Memory B cell (primary cell): Measurements from ENCODE around the gene TCAP.
"Not testable (repeated sequence)": the region's sequence is repeated elsewhere in the genome, so short reads cannot be mapped to it uniquely, and the experiment has no call there.

Source experiments
- ATAC-seq: fragments of 150-1000 bp; cut with Tn5 transposase; 2 replicates; pipeline ENCODE4 v1.10.0; 2021; ENCODE audit warnings: low read depth, mild to moderate bottlenecking, moderate library complexity
- DNase-seq, 2 donors: peaks; one replicate each; pipeline ENCODE4 v3.0.0; 2022; ENCODE audit warnings: low spot score in 2 of 2
- H3K27ac Mint-ChIP-seq: one replicate; pipeline ENCODE4 v1.8.0; 2022; ENCODE audit warnings: mild to moderate bottlenecking, moderate library complexity, mixed read lengths
- H3K27me3 Mint-ChIP-seq: one replicate; pipeline ENCODE4 v1.8.0; 2022; ENCODE audit warnings: mixed read lengths
- H3K36me3 Mint-ChIP-seq: one replicate; pipeline ENCODE4 v1.8.0; 2022; ENCODE audit warnings: mild to moderate bottlenecking, mixed read lengths
- H3K4me1 Mint-ChIP-seq: one replicate; pipeline ENCODE4 v1.8.0; 2022; ENCODE audit warnings: mixed read lengths
- H3K4me3 Mint-ChIP-seq: one replicate; pipeline ENCODE4 v1.8.0; 2022; ENCODE audit warnings: mild to moderate bottlenecking, moderate library complexity, mixed read lengths
- H3K9me3 Mint-ChIP-seq: one replicate; pipeline ENCODE4 v1.8.0; 2022; ENCODE audit warnings: mixed read lengths

The TCAP gene

DNA sequence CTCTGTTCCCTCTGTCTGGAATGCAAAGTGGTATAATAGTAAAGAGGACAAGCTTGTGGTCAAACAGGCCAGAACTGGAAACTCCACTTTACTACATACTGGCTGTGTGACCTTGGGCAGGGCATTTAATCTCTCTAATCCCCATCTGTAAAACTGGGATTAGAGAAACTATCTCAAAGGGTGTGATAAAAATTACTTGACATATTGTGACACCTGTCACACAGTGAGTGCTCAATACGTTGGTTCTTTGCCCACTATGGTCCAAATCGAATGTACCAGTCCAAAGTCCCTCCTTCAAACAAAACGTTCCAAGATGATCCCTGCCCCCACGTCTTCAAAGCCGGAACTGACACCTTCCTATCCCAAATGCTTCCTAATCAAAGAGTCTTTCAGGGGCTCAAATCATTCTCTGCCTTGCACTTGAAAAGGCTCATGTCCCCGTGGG lies 22.0 kb downstream of the TCAP start:
- peaks cover 19% of the 10 kb centered on the region for H3K36me3 Mint-ChIP-seq
- H3K27ac Mint-ChIP-seq, result no peak overlapping the region
- H3K27me3 Mint-ChIP-seq, result no peaks in the 10 kb centered on the region
- ATAC-seq (no peak), DNase-seq (no peak)
- peaks cover 4% of the 10 kb centered on the region for H3K9me3 Mint-ChIP-seq
- H3K4me1 Mint-ChIP-seq, result peaks cover 21% of the 10 kb centered on the region
- peak overlapping the region; percentile 98 for H3K4me3 Mint-ChIP-seq

- no peaks in the 10 kb centered on the region for H3K27me3 Mint-ChIP-seq
- H3K27ac Mint-ChIP-seq, result peak within 1 kb of the TSS; percentile 95
- peak; percentile 89 for ATAC-seq
- H3K4me1 Mint-ChIP-seq, result peaks cover 21% of the 10 kb centered on the region
- peaks cover 4% of the 10 kb centered on the region for H3K9me3 Mint-ChIP-seq
- DNase-seq, result peak; percentile 67 to 82
- H3K4me3 Mint-ChIP-seq, result peak within 1 kb of the TSS; percentile 98
- peaks cover 19% of the 10 kb centered on the region for H3K36me3 Mint-ChIP-seq
Measured at GRCh38 chr17:39687546-39688474, 22.7 kb downstream of the TCAP start, which contains the start of gene PGAP3. PGAP3 (minus strand) TSS chr17:39688057; CDS start chr17:39688014, 43 bp downstream.

DNA sequence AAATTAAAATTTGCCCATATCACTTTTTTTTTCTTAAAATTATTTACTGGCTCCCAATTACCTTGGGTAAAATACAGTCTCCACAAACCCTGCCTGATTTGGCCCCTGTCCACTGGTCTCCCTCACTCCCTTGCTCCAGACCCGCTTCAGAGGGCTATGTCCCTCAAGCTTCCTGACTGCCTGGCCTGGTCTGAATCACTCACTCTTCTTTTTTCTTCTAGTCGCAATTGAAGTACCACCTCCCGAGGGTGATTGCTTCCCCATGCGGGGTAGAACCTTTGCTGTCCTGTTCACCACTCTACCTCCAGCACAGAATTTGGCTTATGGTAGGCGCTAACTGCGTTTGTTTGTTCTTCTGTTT lies 23.3 kb downstream of the TCAP start:
- no peak for ATAC-seq
- H3K9me3 Mint-ChIP-seq, result peaks cover 4% of the 10 kb centered on the region
- no peak for DNase-seq
- H3K4me1 Mint-ChIP-seq, result peaks cover 19% of the 10 kb centered on the region
- H3K4me3 Mint-ChIP-seq, result peak overlapping the region; percentile 98
- H3K36me3 Mint-ChIP-seq, result peaks cover 17% of the 10 kb centered on the region
- H3K27ac Mint-ChIP-seq, result peak overlapping the region; percentile 95
- H3K27me3 Mint-ChIP-seq, result no peaks in the 10 kb centered on the region

DNA sequence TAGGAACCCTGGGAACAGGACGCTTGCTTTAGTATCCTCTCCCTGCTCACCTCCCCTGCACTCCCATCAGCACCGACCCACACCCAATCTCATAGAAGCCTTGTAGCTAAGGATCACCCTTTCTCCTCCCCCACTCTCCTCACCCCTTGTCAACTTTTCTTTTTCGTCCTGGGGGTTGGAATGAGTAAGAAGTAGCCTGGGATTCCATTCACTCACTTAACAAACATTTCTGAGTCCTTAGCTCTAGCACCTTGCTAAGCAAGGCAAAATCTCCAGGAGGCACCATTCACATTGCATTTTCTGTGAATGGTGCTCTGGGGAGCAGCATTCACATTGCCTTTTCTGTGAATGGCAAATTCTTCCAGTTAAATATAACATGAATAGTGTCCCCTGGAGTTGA lies 23.8 kb downstream of the TCAP start:
- peaks cover 4% of the 10 kb centered on the region for H3K9me3 Mint-ChIP-seq
- no peaks in the 10 kb centered on the region for H3K27me3 Mint-ChIP-seq
- peak overlapping the region; percentile 98 for H3K4me3 Mint-ChIP-seq
- ATAC-seq (no peak), DNase-seq (no peak)
- H3K36me3 Mint-ChIP-seq, result peaks cover 17% of the 10 kb centered on the region
- peak overlapping the region; percentile 95 for H3K27ac Mint-ChIP-seq
- peaks cover 19% of the 10 kb centered on the region for H3K4me1 Mint-ChIP-seq

GRCh38 chr17:39694593-39694992 lies 29.4 kb downstream of the TCAP start:
- Mint-ChIP-seq H3K9me3 (no peaks in the 10 kb centered on the region), H3K27me3 (peaks cover 9% of the 10 kb centered on the region)
- DNase-seq, result no peak

GRCh38 chr17:39695089-39695474 lies 29.9 kb downstream of the TCAP start:
- Mint-ChIP-seq H3K27ac (no peak overlapping the region), H3K27me3 (peaks cover 12% of the 10 kb centered on the region), H3K4me1 (peaks cover 4% of the 10 kb centered on the region), H3K36me3 (peaks cover 13% of the 10 kb centered on the region), H3K9me3 (no peaks in the 10 kb centered on the region), H3K4me3 (no peak overlapping the region)
- DNase-seq (no peak), ATAC-seq (no peak)

More at GRCh38 chr17:39694593-39694992, 29.4 kb downstream of the TCAP start:
- ATAC-seq, result no peak
- Mint-ChIP-seq H3K36me3 (peaks cover 11% of the 10 kb centered on the region), H3K4me1 (peaks cover 1% of the 10 kb centered on the region), H3K27ac (no peak overlapping the region), H3K4me3 (no peak overlapping the region)

DNA sequence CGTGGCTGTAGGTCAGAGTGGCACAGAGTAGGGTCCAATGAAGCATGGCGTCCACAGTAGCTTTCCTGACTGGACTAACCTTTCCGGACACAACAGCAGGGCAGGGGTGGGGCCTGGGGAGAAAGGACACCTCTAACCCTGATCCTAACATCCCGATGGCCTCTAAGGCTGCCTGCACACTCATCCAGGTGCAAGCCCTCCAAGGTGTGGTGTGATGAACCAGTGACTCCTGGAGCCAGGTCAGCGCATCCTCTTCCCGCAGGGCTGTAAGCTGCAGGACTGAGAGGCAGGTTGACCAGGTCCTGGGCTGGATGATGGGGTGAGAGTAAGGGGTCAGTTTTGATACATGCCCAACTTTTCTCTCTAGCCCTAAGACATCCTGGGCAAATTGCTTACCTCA lies 31.6 kb downstream of the TCAP start:
- peaks cover 21% of the 10 kb centered on the region for H3K27me3 Mint-ChIP-seq
- H3K27ac Mint-ChIP-seq, result no peak overlapping the region
- no peaks in the 10 kb centered on the region for H3K9me3 Mint-ChIP-seq
- H3K4me3 Mint-ChIP-seq, result no peak overlapping the region
- DNase-seq, result no peak
- peaks cover 13% of the 10 kb centered on the region for H3K36me3 Mint-ChIP-seq
- peaks cover 4% of the 10 kb centered on the region for H3K4me1 Mint-ChIP-seq
- no peak for ATAC-seq

DNA sequence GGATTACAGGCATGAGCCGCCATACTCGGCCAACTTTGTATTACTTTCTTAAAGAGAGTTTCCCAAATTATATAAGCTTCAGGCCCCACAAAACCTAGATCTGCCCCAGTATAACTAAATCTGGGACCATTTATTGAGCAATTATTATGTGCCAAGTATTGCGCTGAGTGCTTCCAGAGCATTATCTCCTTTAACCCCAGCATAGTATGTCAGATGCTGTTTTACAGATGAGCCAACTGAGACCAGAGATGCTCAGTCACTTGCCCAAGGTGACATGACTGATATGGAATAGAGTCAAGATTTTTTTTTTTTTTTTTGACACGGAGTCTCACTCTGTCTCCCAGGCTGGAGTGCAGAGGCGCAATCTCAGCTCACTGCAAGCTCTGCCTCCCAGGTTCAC lies 32.8 kb downstream of the TCAP start:
- DNase-seq, result no peak
- no peak for ATAC-seq
- Mint-ChIP-seq H3K9me3 (no peaks in the 10 kb centered on the region), H3K4me1 (peaks cover 4% of the 10 kb centered on the region), H3K4me3 (no peak overlapping the region), H3K27me3 (peaks cover 22% of the 10 kb centered on the region), H3K27ac (no peak overlapping the region), H3K36me3 (peaks cover 13% of the 10 kb centered on the region)

DNA sequence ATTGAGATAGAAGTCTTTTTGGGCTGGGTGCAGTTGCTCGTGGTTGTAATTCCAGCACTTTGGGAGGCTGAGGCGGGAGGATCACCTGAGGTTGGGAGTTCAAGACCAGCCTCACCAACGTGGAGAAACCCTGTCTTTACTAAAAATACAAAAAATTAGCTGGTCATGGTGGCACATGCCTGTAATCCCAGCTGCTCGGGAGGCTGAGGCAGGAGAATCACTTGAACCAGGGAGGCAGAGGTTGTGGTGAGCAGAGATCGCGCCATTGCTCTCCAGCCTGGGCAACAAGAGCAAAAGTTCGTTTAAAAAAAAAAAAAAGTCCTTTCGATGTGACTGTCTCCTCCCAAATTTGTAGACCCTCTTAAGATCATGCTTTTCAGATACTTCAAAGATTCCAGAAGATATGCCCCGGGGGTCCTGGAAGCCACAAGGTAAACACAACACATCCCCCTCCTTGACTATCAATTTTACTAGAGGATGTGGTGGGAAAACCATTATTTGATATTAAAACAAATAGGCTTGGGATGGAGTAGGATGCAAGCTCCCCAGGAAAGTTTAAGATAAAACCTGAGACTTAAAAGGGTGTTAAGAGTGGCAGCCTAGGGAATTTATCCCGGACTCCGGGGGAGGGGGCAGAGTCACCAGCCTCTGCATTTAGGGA lies 34.1 kb downstream of the TCAP start:
- peak overlapping the region; percentile 67 for H3K4me3 Mint-ChIP-seq
- not testable (repeated sequence) for DNase-seq, ATAC-seq, H3K4me1 Mint-ChIP-seq, H3K36me3 Mint-ChIP-seq, H3K9me3 Mint-ChIP-seq, H3K27ac Mint-ChIP-seq
- H3K27me3 Mint-ChIP-seq, result peaks cover 22% of the 10 kb centered on the region

DNA sequence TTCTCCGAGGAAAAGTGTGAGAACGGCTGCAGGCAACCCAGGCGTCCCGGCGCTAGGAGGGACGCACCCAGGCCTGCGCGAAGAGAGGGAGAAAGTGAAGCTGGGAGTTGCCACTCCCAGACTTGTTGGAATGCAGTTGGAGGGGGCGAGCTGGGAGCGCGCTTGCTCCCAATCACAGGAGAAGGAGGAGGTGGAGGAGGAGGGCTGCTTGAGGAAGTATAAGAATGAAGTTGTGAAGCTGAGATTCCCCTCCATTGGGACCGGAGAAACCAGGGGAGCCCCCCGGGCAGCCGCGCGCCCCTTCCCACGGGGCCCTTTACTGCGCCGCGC lies 34.6 kb downstream of the TCAP start, which contains the start of gene ERBB2:
Gene ERBB2 (plus strand): TSS at position 247 of the 330 bp plus-strand sequence. CDS start 175 bp downstream, outside the sequence.
- Mint-ChIP-seq H3K9me3 (no peaks in the 10 kb centered on the region), H3K27ac (no peak within 1 kb of the TSS), H3K27me3 (peaks cover 22% of the 10 kb centered on the region), H3K36me3 (peaks cover 5% of the 10 kb centered on the region), H3K4me1 (peaks cover 9% of the 10 kb centered on the region), H3K4me3 (peak within 1 kb of the TSS; percentile 67)
- ATAC-seq (no peak), DNase-seq (no peak)

DNA sequence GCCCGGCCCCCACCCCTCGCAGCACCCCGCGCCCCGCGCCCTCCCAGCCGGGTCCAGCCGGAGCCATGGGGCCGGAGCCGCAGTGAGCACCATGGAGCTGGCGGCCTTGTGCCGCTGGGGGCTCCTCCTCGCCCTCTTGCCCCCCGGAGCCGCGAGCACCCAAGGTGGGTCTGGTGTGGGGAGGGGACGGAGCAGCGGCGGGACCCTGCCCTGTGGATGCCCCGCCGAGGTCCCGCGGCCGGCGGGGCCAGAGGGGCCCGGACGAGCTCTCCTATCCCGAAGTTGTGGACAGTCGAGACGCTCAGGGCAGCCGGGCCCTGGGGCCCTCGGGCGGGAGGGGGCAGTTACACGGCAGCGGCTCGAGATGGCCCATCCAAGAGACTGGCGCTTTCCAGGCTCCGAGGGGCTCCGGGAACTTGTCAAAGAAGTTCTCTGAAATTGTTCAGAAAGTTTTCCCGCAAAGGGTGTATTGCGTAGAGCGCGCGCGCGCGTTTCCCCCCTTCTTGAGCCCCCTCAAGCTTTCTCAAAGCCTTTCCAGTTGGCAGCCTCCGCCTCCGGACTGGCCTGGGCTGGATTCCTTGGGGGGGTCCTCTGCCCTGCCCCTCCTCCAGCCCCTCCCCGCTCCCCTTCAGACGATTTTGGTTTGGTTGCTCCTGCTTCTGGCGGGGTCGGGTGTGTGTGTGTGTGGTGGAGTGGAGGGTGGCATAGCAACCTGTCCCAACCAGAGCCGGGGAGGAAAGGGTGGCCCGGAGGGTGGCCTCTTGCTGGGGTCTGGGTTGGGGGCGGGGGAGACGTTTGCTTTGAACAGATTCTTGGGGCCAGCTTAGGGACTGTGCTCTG lies 35.2 kb downstream of the TCAP start:
- Mint-ChIP-seq H3K4me3 (peak overlapping the region; percentile 8), H3K9me3 (no peaks in the 10 kb centered on the region), H3K27me3 (peaks cover 22% of the 10 kb centered on the region), H3K4me1 (peaks cover 9% of the 10 kb centered on the region), H3K36me3 (peaks cover 5% of the 10 kb centered on the region), H3K27ac (no peak overlapping the region)
- ATAC-seq (no peak), DNase-seq (no peak)

- no peak overlapping the region for H3K27ac Mint-ChIP-seq
- peaks cover 9% of the 10 kb centered on the region for H3K4me1 Mint-ChIP-seq
- no peaks in the 10 kb centered on the region for H3K9me3 Mint-ChIP-seq
- DNase-seq (no peak), ATAC-seq (no peak)
- peak overlapping the region; percentile 8 for H3K4me3 Mint-ChIP-seq
- peaks cover 2% of the 10 kb centered on the region for H3K36me3 Mint-ChIP-seq
- H3K27me3 Mint-ChIP-seq, result peaks cover 22% of the 10 kb centered on the region
Measured at GRCh38 chr17:39701012-39701783, 36.0 kb downstream of the TCAP start.

GRCh38 chr17:39701784-39702422 lies 36.8 kb downstream of the TCAP start:
- Mint-ChIP-seq H3K36me3 (peaks cover 2% of the 10 kb centered on the region), H3K27ac (no peak overlapping the region), H3K4me1 (peaks cover 9% of the 10 kb centered on the region), H3K4me3 (no peak overlapping the region), H3K9me3 (no peaks in the 10 kb centered on the region), H3K27me3 (peaks cover 20% of the 10 kb centered on the region)
- ATAC-seq (no peak), DNase-seq (no peak)
